ENCODE data around the gene MPIG6B.

Gene MPIG6B

DNA sequence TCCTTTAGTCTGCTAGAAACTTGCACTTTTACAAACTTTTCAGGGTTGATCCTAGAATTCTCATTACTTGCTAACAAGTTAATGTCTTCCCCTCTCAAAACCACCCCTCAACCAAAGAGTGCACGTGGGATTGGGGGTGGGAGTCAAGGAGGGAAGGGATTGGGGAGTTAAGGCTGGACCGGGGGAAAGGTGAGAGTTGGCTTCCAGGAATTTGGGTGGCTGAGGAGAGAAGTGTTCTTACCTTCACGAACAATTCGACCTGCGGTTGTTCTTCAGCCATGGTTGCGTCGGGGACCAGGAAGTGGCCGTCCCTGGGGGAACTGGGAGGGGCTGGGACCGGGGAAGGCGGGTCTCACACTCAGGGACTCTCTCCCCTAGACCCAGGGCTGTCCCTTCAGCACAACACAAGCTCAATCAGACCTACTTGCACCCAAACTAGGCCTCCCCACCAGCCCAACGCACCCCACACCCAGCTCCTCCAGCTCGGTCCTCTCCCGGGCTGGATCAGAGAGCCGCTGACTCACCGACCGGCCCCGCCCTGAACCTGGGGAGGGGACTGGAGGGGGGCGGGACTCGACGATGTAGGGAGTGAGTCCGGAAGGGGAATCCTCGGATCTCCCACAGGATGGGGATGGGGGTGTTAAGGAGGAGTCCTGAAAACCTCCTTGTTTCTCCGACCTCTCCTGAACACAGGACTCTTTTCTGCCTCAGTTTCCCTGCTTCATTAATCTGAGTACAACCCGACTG is 13.0 kb downstream of the MPIG6B start, which contains the start of gene CLIC1 (continued):
- TF ChIP-seq ZNF449 (tag by site-specific recombination; IDR thresholded peaks at IDR 0.05) (no peak), SP3 (tag by site-specific recombination; IDR thresholded peaks at IDR 0.05) (peak; percentile 95), ZNF707 (tag by site-specific recombination; IDR thresholded peaks at IDR 0.05) (no peak), FEZF1 (tag by site-specific recombination; IDR thresholded peaks at IDR 0.05) (no peak), ZNF292 (tag by site-specific recombination; IDR thresholded peaks at IDR 0.05; ENCODE audit: borderline replicate concordance, low read depth) (no peak), ZSCAN30 (tag by site-specific recombination; IDR thresholded peaks at IDR 0.05) (peak; percentile 33; the same call in 1 of the 2 replicates), ZNF157 (tag by site-specific recombination; IDR thresholded peaks at IDR 0.05) (no peak), HOXA7 (CRISPR knock-in tag; IDR thresholded peaks at IDR 0.05; ENCODE audit: borderline replicate concordance) (no peak), ZNF555 (tag by site-specific recombination; conservative IDR thresholded peaks at IDR 0.05) (no peak), KLF9 (tag by site-specific recombination; IDR thresholded peaks at IDR 0.05; ENCODE audit: low read depth) (peak; percentile 91), ZNF211 (tag by site-specific recombination; IDR thresholded peaks at IDR 0.05; ENCODE audit: low read depth) (no peak), GLIS2 (tag by site-specific recombination; IDR thresholded peaks at IDR 0.05) (peak; percentile 93), ZNF10 (tag by site-specific recombination; IDR thresholded peaks at IDR 0.05) (no peak), ZBTB6 (tag by site-specific recombination; IDR thresholded peaks at IDR 0.05) (no peak), GLIS1 (tag by site-specific recombination; IDR thresholded peaks at IDR 0.05) (peak; percentile 75), ELK4 (IDR thresholded peaks at IDR 0.05; ENCODE audit: borderline replicate concordance, low read depth, low read length) (no peak)
- TF ChIP-seq, protein P1, sequence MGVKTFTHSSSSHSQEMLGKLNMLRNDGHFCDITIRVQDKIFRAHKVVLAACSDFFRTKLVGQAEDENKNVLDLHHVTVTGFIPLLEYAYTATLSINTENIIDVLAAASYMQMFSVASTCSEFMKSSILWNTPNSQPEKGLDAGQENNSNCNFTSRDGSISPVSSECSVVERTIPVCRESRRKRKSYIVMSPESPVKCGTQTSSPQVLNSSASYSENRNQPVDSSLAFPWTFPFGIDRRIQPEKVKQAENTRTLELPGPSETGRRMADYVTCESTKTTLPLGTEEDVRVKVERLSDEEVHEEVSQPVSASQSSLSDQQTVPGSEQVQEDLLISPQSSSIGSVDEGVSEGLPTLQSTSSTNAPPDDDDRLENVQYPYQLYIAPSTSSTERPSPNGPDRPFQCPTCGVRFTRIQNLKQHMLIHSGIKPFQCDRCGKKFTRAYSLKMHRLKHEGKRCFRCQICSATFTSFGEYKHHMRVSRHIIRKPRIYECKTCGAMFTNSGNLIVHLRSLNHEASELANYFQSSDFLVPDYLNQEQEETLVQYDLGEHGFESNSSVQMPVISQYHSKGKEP (tag by site-specific recombination; IDR thresholded peaks at IDR 0.05): no peak
- TF ChIP-seq, protein P2, sequence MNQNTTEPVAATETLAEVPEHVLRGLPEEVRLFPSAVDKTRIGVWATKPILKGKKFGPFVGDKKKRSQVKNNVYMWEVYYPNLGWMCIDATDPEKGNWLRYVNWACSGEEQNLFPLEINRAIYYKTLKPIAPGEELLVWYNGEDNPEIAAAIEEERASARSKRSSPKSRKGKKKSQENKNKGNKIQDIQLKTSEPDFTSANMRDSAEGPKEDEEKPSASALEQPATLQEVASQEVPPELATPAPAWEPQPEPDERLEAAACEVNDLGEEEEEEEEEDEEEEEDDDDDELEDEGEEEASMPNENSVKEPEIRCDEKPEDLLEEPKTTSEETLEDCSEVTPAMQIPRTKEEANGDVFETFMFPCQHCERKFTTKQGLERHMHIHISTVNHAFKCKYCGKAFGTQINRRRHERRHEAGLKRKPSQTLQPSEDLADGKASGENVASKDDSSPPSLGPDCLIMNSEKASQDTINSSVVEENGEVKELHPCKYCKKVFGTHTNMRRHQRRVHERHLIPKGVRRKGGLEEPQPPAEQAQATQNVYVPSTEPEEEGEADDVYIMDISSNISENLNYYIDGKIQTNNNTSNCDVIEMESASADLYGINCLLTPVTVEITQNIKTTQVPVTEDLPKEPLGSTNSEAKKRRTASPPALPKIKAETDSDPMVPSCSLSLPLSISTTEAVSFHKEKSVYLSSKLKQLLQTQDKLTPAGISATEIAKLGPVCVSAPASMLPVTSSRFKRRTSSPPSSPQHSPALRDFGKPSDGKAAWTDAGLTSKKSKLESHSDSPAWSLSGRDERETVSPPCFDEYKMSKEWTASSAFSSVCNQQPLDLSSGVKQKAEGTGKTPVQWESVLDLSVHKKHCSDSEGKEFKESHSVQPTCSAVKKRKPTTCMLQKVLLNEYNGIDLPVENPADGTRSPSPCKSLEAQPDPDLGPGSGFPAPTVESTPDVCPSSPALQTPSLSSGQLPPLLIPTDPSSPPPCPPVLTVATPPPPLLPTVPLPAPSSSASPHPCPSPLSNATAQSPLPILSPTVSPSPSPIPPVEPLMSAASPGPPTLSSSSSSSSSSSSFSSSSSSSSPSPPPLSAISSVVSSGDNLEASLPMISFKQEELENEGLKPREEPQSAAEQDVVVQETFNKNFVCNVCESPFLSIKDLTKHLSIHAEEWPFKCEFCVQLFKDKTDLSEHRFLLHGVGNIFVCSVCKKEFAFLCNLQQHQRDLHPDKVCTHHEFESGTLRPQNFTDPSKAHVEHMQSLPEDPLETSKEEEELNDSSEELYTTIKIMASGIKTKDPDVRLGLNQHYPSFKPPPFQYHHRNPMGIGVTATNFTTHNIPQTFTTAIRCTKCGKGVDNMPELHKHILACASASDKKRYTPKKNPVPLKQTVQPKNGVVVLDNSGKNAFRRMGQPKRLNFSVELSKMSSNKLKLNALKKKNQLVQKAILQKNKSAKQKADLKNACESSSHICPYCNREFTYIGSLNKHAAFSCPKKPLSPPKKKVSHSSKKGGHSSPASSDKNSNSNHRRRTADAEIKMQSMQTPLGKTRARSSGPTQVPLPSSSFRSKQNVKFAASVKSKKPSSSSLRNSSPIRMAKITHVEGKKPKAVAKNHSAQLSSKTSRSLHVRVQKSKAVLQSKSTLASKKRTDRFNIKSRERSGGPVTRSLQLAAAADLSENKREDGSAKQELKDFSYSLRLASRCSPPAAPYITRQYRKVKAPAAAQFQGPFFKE (tag by site-specific recombination; IDR thresholded peaks at IDR 0.05; ENCODE audit: borderline replicate concordance): no peak
- TF ChIP-seq, protein P3, sequence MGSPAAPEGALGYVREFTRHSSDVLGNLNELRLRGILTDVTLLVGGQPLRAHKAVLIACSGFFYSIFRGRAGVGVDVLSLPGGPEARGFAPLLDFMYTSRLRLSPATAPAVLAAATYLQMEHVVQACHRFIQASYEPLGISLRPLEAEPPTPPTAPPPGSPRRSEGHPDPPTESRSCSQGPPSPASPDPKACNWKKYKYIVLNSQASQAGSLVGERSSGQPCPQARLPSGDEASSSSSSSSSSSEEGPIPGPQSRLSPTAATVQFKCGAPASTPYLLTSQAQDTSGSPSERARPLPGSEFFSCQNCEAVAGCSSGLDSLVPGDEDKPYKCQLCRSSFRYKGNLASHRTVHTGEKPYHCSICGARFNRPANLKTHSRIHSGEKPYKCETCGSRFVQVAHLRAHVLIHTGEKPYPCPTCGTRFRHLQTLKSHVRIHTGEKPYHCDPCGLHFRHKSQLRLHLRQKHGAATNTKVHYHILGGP (tag by site-specific recombination; IDR thresholded peaks at IDR 0.05): no peak
- TF ChIP-seq, protein P4, sequence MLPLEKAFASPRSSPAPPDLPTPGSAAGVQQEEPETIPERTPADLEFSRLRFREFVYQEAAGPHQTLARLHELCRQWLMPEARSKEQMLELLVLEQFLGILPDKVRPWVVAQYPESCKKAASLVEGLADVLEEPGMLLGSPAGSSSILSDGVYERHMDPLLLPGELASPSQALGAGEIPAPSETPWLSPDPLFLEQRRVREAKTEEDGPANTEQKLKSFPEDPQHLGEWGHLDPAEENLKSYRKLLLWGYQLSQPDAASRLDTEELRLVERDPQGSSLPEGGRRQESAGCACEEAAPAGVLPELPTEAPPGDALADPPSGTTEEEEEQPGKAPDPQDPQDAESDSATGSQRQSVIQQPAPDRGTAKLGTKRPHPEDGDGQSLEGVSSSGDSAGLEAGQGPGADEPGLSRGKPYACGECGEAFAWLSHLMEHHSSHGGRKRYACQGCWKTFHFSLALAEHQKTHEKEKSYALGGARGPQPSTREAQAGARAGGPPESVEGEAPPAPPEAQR (tag by site-specific recombination; IDR thresholded peaks at IDR 0.05): no peak; the same call in 1 of the 2 replicates
- TF ChIP-seq, protein P5, sequence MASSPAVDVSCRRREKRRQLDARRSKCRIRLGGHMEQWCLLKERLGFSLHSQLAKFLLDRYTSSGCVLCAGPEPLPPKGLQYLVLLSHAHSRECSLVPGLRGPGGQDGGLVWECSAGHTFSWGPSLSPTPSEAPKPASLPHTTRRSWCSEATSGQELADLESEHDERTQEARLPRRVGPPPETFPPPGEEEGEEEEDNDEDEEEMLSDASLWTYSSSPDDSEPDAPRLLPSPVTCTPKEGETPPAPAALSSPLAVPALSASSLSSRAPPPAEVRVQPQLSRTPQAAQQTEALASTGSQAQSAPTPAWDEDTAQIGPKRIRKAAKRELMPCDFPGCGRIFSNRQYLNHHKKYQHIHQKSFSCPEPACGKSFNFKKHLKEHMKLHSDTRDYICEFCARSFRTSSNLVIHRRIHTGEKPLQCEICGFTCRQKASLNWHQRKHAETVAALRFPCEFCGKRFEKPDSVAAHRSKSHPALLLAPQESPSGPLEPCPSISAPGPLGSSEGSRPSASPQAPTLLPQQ (tag by site-specific recombination; IDR thresholded peaks at IDR 0.05): no peak
